ENCODE measurements around the gene VPS13D. TPM values are rescaled to one million over a fixed set of nuclear protein-coding genes. Genes with fewer than 3 reads are reported as not detected.

VPS13D gene
- total and polyA plus RNA-seq, 10 donors: 10.1 to 108 (median 86.3) TPM

DNA sequence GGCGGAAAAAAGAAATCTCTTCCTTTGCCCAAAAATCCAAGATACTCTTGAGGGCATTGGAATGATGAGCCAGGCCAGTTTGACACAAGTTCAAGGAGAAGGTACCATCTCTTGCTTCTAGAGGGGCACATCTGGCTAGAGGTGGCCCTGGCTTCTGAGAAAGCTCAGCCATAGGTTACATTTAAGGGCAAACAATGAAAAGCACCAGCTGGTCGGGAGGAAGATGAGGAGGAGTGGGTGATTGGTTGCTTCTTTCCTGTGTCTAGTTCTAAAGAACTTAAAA, 256.2 kb downstream of the VPS13D start:
- WGBS, 5 donors: 91 to 95% (median 93%) methylated on average over 2 of the region's 2 CpGs
- Histone ChIP-seq H3K36me3 (peaks cover 0 to 62% (median 2%) of the 10 kb centered on the region in 6 donors), H3K27ac (no peak overlapping the region), H3K27me3 (replicated peaks in 1 of 7) (no peaks in the 10 kb centered on the region), H3K4me1 (peaks cover 4 to 20% (median 10%) of the 10 kb centered on the region in 6 donors), H3K9me3 (no peaks in the 10 kb centered on the region), H3K4me3 (no peak overlapping the region)
- TF ChIP-seq POLR2A (IDR thresholded peaks at IDR 0.05) (no peak), POLR2AphosphoS5 (IDR thresholded peaks at IDR 0.05) (no peak)
- TF ChIP-seq, protein P1, sequence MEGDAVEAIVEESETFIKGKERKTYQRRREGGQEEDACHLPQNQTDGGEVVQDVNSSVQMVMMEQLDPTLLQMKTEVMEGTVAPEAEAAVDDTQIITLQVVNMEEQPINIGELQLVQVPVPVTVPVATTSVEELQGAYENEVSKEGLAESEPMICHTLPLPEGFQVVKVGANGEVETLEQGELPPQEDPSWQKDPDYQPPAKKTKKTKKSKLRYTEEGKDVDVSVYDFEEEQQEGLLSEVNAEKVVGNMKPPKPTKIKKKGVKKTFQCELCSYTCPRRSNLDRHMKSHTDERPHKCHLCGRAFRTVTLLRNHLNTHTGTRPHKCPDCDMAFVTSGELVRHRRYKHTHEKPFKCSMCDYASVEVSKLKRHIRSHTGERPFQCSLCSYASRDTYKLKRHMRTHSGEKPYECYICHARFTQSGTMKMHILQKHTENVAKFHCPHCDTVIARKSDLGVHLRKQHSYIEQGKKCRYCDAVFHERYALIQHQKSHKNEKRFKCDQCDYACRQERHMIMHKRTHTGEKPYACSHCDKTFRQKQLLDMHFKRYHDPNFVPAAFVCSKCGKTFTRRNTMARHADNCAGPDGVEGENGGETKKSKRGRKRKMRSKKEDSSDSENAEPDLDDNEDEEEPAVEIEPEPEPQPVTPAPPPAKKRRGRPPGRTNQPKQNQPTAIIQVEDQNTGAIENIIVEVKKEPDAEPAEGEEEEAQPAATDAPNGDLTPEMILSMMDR (IDR thresholded peaks at IDR 0.05 in 8 of 11, conservative IDR thresholded peaks at IDR 0.05 in 3 of 11): no peak
- DNase-seq: no peak
- intact Hi-C loops (cut with DNase I; ENCODE audit: low total_unique reads): no loop called here

DNA sequence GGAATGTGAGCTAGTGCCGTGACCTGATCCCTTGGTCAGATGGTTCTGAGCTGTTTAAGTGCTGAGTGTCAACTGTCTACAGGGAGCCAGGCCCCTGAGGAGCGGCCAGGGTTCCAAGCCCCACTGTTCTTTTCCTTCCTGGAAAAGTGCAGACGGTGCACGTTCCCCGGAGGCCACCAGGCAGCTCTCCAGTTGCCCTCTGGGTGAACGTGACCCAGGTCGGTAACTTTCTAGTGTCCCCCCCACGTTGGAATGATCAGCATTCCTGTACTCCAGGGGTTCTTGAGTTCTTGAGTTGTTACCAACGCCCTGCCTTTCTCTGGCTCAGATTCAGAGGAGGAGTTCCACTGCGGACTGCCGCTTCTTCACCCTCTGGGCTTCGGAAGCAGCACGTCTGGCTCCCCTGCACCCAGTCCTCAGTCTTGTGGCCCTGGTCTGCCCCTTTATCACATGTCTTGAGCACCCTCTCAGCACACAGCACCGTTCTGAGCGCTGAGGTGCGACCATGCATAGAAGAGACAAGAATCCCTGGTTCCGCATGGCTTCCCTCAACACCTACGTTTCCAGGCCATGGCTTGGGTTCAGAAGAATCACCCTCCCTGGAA, 256.7 kb downstream of the VPS13D start:
- Histone ChIP-seq H3K9me3 (no peaks in the 10 kb centered on the region), H3K4me3 (no peak overlapping the region), H3K36me3 (peaks cover 0 to 66% (median 3%) of the 10 kb centered on the region in 6 donors), H3K27me3 (replicated peaks in 1 of 7) (no peaks in the 10 kb centered on the region), H3K27ac (no peak overlapping the region), H3K4me1 (peaks cover 0 to 15% (median 5%) of the 10 kb centered on the region in 6 donors)
- no peak for TF ChIP-seq POLR2AphosphoS5 (IDR thresholded peaks at IDR 0.05)
- TF ChIP-seq POLR2A (IDR thresholded peaks at IDR 0.05): no peak
- TF ChIP-seq, protein P1 (IDR thresholded peaks at IDR 0.05 in 8 of 11, conservative IDR thresholded peaks at IDR 0.05 in 3 of 11): no peak
- no peak for DNase-seq
- 78 to 82% (median 79%) methylated on average over 17 to 18 of the region's 18 CpGs for WGBS, 5 donors
- intact Hi-C loops (cut with DNase I; ENCODE audit: low total_unique reads): no loop called here

DNA sequence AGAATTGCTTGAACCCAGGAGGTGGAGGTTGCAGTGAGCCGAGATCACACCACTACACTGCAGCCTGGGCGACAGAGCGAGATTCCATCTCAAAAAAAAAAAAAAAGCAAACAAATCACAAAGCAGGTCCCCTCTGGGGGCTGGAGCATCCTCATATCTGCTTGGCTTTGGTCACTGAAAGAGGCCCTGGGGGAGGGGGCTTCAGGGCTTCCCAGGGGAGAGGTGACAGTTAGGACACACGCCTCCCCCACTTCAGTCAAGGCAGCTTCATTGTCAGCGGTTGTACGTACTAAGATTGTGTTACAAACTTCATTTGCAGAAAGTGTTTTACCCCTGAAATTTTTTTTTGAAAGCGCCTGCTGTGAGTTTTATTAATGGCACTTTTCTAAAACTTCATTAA, 257.7 kb downstream of the VPS13D start:
- H3K4me1 ChIP-seq: peaks cover 0 to 9% (median 0%) of the 10 kb centered on the region in 6 donors
- peaks cover 0 to 68% (median 3%) of the 10 kb centered on the region in 6 donors for H3K36me3 ChIP-seq
- H3K4me3 ChIP-seq: no peak overlapping the region
- intact Hi-C loops (cut with DNase I; ENCODE audit: low total_unique reads): no loop called here
- H3K9me3 ChIP-seq: no peaks in the 10 kb centered on the region
- TF ChIP-seq, protein P1 (IDR thresholded peaks at IDR 0.05 in 8 of 11, conservative IDR thresholded peaks at IDR 0.05 in 3 of 11): no peak
- no peak for TF ChIP-seq POLR2A (IDR thresholded peaks at IDR 0.05)
- no peak for TF ChIP-seq POLR2AphosphoS5 (IDR thresholded peaks at IDR 0.05)
- no peaks in the 10 kb centered on the region for H3K27me3 ChIP-seq (replicated peaks in 1 of 7)
- no peak for DNase-seq
- 97 to 100% (median 98%) methylated on average over 7 of the region's 7 CpGs for WGBS, 5 donors
- no peak overlapping the region for H3K27ac ChIP-seq

DNA sequence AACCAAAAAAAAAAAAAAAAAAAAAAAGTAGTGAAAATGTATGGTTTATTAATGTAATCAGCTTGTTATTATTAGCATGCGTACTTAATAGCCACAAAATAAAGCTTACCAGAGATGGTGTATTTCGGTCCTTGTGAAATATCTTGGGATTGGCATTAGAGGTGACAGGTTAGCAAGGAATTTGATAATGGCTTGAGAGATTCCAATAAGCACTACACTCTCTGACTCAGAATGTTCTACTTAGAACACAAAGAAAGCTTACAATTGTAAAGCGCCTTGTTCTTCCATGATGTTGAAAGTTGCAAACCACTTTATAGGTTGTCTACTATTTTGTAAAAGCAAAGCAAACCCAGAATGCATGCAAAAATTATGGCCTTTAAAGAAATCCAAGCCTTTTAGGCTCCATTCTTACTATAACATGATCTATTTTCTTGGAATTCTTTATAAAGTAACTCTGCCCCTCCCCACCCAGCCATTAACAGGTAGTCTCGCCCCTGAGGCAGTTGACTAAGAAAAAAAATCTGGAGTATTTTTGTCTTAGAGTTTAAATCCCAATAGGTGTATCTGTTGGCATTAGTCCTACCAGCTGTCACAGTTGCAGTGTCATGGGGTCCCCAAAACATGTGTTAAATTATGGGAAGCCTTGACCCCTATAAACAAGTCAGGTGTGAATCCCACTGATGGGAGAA, 259.0 kb downstream of the VPS13D start:
- H3K27ac ChIP-seq: no peak overlapping the region
- intact Hi-C loops (cut with DNase I; ENCODE audit: low total_unique reads): no loop called here
- H3K4me3 ChIP-seq: no peak overlapping the region
- 93 to 99% (median 97%) methylated on average over 4 of the region's 4 CpGs for WGBS, 5 donors
- no peaks in the 10 kb centered on the region for H3K9me3 ChIP-seq
- TF ChIP-seq POLR2AphosphoS5 (IDR thresholded peaks at IDR 0.05): no peak
- TF ChIP-seq, protein P1 (IDR thresholded peaks at IDR 0.05 in 8 of 11, conservative IDR thresholded peaks at IDR 0.05 in 3 of 11): no peak
- TF ChIP-seq POLR2A (IDR thresholded peaks at IDR 0.05): no peak
- DNase-seq: no peak
- H3K27me3 ChIP-seq (replicated peaks in 1 of 7): no peaks in the 10 kb centered on the region
- H3K4me1 ChIP-seq: peaks cover 0 to 9% (median 0%) of the 10 kb centered on the region in 6 donors
- peaks cover 0 to 72% (median 3%) of the 10 kb centered on the region in 6 donors for H3K36me3 ChIP-seq
